Stimulated activated CD4-positive, alpha-beta T cell treated with anti-CD3 and anti-CD28 coated beads, Interleukin-15, amount 100 ng/mL, for 24 hours (primary cell): ENCODE results near the gene SPIRE1.
"Not testable (repeated sequence)": the region's sequence is repeated elsewhere in the genome, so short reads cannot be mapped to it uniquely, and the experiment has no call there.

Source experiments
- DNase-seq: peaks from one replicate; pipeline ENCODE4 v3.0.0-alpha.2; 2020

SPIRE1 gene

GRCh38 chr18:12434541-12434929 is 223.4 kb downstream of the SPIRE1 start:
- DNase-seq: no peak

DNA sequence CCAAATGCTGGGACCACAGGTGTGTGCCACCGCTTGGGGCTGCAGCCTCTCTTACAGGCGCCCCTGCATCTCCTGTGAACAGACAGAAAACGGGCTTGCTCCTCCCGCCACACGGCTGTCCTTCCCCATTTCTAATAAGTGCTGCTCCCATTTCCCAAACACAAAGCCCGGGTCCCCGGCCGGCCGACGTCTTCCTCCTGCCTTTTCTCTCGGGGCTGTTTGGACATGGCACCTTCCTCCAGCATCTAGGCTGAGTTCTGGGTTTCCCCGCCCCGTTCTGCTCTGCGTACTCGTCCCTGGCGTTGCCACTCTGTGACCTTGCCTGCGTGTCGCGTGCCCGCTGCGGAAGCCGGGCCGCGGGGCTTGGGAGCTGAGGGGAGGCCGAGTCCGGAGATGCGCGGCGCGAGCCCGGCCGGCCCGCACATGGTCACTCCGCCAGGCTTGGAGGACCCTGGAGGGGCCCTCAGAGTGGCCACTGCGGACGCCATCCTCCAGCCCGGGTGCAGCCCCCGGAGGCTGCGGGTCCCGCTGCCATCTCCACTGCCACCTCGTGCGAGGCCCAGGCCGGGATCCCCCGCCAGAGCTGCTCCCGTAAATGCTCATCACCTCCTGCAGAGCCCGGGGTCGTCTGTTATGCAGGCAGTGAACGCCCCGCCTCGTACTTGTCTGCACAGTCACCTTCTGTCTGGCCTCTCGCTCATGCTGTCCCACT is 223.9 kb downstream of the SPIRE1 start:
- no peak for DNase-seq

DNA sequence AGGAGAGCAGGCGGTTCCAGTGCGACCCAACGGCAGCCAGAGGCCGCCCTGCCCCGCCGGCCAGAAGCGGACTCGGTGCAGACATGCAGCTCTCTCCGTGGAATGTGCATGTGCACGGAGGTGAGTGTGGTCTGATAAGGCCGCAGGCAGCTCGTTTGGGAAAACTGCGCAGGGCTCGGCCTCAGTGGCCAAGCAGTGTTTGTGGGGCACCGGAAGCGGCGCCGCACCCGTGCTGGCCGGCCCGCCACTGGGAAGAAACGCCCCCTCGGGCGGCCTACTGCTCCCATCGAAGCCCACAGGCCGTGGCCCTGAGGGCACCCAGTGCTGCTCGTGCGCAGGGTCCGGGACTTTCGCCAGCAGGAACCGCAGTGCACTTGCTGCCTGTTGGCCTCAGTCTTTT is 225.0 kb downstream of the SPIRE1 start:
- no peak for DNase-seq

DNA sequence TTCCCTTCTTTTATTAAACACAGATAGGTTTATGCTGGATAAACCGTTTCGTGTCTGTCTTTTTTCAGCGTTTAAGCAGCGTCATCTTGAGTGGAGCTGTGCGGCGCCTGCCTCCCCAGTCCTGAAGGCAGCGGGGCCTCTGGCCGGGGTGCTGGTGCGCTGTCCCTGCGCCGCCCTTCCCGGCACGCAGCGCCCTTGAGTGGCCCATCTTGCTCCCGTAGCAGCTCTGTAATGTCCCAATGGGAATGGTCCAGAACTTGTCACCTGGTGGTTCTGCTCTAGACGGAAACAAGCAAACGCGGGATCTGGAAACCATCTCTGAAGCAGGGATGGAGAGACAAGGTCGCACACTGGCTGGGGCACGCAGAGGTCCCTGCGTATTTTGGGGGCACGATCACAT is 225.7 kb downstream of the SPIRE1 start:
- no peak for DNase-seq

GRCh38 chr18:12431561-12431960 is 226.3 kb downstream of the SPIRE1 start:
- DNase-seq: no peak

- no peak for DNase-seq
Observed at GRCh38 chr18:12430137-12430990, 227.5 kb downstream of the SPIRE1 start.

DNA sequence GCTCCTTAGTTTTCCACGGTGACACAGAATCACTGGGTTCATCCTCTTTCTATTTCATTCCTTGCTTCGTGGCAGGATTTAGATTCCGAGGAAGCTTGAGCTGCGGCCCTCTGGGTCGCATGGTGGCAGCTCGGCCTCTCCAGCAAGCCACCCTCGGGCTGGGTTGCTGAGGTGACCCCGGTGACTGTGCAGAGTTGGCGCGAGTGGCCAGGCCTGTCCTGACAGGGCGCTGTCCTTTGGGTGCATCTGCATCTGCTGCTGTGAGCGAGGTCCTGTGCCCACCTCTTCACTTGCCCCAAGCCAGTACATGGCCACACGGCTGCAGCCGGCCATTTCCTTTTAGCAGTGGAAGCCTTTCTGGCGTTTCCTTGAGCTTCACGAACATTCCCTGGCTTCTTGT is 228.4 kb downstream of the SPIRE1 start:
- no peak for DNase-seq

DNA sequence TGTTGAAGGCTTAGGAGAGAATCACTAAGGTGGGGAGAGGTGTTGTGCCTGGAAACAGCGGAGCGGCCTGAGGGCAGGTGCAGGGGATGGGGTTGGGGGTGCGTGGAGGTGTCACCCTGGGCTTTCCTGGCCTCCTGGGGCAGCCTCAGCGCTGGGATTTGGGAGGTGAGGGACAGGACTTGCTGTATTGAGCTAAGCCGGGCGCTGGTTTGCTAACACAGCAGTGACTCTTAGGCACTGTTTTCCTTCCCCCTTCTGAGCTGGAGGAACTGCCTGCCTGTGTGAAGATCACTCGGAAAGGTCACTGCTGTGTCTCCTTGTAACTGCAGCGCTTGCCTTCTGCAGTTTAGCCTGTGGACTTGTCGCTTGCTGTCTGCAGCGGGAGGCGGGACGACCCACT is 229.0 kb downstream of the SPIRE1 start:
- DNase-seq: no peak

- DNase-seq: no peak
Observed at GRCh38 chr18:12426924-12427323, 231.0 kb downstream of the SPIRE1 start.

- no peak for DNase-seq
Observed at GRCh38 chr18:12424252-12424651, 233.7 kb downstream of the SPIRE1 start.

DNA sequence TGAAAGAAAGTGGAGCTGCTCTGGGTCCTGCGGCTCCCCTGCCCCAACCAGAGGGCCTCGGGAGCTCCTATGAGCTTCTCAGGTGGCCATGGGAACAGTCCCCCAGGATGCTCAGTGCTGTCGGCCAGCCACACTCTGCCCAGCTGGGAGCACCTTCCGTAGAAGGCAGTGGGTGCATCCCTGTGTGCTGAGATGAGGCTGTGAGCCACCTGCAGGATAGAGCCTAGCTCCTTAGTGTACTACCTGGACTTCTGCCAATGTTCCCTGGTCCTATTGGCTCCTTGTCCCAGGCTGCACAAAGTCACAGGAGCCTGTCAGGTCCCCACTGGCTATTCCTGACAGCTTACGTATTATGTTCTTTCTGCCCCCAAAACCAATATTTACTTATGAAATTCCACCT is 234.1 kb downstream of the SPIRE1 start:
- no peak for DNase-seq

DNA sequence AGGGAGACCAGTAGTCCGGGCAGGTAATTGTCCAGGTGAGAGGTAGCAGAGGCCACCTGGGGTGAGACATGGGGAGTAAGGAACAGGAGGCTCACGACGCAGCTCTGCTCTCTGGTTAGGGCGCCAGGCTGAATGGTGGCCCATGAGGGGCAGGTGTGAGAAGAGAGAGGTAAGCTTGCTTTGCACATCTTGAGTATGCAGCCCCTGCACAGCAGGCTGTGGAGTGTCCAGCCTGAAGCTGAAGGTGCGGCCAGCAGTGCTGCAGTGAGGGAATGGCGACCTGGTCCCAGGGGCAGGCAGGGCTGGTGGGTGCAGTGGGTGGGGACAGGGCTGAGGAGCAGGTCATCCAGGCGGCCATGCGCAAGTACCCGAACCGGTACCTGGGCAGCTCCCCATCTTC is 234.5 kb downstream of the SPIRE1 start:
- DNase-seq: no peak

- no peak for DNase-seq
Observed at GRCh38 chr18:12422936-12423335, 235.0 kb downstream of the SPIRE1 start.

DNA sequence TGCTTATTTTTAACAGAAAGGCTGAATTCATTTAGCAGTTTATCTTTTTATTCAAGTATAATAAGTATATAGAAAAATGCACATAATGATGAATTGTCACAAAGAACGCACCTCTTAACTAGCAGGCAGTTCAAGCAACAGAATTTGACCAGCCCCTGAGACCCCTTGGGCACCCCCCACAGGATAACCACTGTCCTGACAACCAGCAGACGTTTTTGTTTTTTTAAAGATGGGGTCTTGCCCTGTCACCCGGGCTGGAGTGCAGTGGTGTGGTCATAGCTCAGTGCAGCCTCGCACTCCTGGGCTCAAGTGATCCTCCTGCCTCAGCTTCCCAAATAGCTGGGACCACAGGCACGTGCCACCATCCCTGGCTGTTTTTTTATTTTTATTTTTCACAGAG is 236.2 kb downstream of the SPIRE1 start:
- no peak for DNase-seq

GRCh38 chr18:12420821-12421421 is 237.0 kb downstream of the SPIRE1 start:
- DNase-seq: no peak

- DNase-seq: no peak
Observed at GRCh38 chr18:12417687-12418086, 240.2 kb downstream of the SPIRE1 start.

DNA sequence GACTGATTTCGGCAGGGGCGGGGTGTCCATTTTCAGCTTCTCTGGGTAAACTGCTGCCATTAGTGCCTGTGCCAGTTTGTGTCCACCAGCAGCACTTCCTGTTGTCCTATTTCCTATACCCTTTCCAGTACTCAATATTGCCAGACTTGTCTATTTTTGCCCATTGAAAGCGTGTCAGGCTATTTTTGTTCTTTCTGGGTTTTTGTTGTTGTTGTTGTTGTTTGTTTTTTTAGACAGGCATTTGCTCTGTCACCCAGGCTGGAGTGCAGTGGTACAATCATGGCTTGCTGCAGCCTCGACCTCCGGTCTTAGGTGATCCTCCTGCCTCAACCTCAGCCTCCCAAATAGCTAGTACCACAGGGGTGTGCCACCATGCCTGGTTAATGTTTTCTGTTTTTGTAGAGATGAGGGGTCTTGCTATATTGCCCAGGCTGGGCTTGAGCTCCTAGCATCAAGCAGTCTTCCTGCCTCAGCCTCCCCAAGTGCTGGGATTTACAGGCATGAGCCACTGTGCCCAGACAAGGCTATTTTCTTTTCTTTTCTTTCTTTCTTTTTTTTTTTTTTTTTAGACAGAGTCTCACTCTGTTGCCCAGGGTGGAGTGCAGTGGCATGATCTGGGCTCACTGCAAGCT is 241.7 kb downstream of the SPIRE1 start:
- no peak for DNase-seq

DNA sequence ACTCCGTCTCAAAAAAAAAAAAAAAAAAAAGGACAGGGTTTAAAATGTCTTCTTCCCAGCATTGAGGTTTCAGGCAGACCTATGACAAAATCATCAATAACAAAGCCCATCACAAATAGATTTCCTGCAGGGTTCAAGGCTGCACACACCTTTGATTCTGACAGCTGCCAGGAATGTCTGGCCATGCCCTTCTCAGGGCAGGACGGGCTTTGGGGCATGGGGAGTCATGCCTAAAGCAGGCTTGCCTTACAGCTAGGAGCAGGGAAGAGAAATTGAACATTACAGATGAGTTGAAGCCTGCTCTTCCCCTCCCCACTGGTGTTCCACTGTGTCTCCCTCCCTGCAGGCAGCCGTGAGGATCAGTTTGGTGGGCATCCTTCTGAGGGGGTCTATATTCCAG is 246.5 kb downstream of the SPIRE1 start:
- no peak for DNase-seq

GRCh38 chr18:12410747-12411146 is 247.2 kb downstream of the SPIRE1 start:
- not testable (repeated sequence) for DNase-seq

GRCh38 chr18:12410081-12410481 is 247.8 kb downstream of the SPIRE1 start:
- DNase-seq: no peak

DNA sequence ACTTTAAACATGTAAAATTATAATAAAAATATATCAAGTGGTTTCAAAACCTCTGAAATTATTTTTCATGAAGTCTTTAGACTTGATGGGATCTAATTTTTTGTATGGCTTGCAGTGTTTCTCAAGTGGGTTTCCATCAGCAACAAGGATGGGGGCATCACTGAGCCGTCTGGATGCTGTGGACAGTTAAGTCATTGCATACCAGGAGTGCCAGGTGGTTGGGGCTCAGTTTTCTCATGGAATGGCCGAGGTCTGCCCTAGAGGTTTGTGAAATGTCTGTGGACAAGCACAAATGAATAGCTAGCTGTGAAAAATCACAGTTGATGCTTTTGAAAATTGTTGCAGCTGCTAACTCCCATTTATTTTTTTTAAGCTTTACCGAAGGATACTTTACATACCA is 248.4 kb downstream of the SPIRE1 start:
- DNase-seq: no peak

DNA sequence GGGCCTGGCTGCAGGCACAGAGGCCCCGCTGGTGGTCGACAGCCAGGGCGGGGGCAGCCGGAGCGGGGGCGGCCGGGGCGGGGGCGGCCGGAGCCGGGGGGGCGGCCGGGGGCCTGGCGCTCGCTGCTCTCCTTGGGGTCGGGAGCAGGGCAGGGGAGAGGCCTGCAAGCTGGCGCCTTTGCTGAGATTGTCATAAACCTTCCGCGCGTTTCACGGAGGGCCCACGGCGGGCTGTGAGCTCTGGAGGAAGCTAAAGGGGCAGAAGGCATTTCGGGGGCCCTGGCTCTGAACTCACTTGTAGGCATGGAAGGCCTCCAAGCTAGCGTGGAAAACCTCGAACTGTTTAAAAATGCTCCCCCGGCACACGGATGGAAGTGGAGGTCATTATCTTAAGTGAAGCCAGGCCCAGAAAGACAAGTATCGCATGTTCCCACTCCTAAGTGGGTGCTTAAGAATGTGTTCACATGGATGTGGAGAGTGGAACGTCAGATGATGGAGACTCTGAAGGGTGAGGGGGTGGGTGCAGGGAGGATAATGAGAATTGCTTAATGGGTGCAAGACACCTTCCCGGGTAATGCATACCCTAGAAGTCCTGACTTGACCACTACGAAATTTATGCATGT is 249.5 kb downstream of the SPIRE1 start:
- no peak for DNase-seq
